HepG2 (cell line): ENCODE data around the gene LUZP2. TPM values are rescaled to one million over a fixed set of nuclear protein-coding genes. Genes with fewer than 3 reads are reported as not detected.

Experiments
- ATAC-seq: fragments of 200-7000 bp; cut with Tn5 transposase; 3 replicates; pipeline ENCODE4 v1.9.1; 2020; ENCODE audit warnings: mild to moderate bottlenecking, moderate library complexity
- BruUV-seq: library from RNA; stranded (reverse); fragments of 400-500 nt; replicated peaks from 2 replicates; lab custom pipeline; 2021; lab: Mats Ljungman, UMichigan
- CTCF ChIA-PET: fragments of 300-600 bp; formaldehyde crosslinking; extraction: SDS; loops from one replicate; lab custom pipeline; 2021; ENCODE audit warnings: low total read pairs, inconsistent platforms, low intra/inter-chr PET ratio; lab: Yijun Ruan, JAX
- POLR2A ChIA-PET: fragments of 350-600 bp; sonication (Branson Sonifier 250); formaldehyde crosslinking; loops from one replicate; lab custom pipeline; 2020; ENCODE audit warnings: antibody characterized with exemption, inconsistent platforms; lab: Yijun Ruan, JAX
- DNase-seq: peaks from one replicate; pipeline ENCODE4 v3.0.0-alpha.2; 2015; ENCODE audit warnings: low spot score
- FAIRE-seq: peaks from 3 replicates; lab custom pipeline; 2011; peaks lifted over from hg19 to GRCh38; lab: Jason Lieb, UNC
- H2AFZ ChIP-seq: one replicate; pipeline ENCODE4 v1.6.1; 2011; ENCODE audit warnings: low read length, inconsistent platforms
- H3K27ac ChIP-seq: fragments of 300-600 bp; 3 replicates; pipeline ENCODE4 v1.8.0; 2011; ENCODE audit warnings: mixed run types, mild to moderate bottlenecking, mixed read lengths, low read length, inconsistent platforms; ENCODE audit not compliant: insufficient read depth; ENCODE audit errors: extremely low read length
- H3K27me3 ChIP-seq, 2 experiments: fragments of 200-600 bp in 1 of 2; 2 replicates in 1 of 2; 3 replicates in 1 of 2; pipeline versions ENCODE4 v1.6.0 to v1.8.0; 2011; ENCODE audit warnings: low read length in 2 of 2, mild to moderate bottlenecking in 2 of 2, moderate library complexity in 2 of 2, inconsistent platforms in 1 of 2; ENCODE audit not compliant: insufficient read depth in 2 of 2, control insufficient read depth in 1 of 2
- H3K36me3 ChIP-seq, 2 experiments: fragments of 200-600 bp in 1 of 2; replicated peaks in 1 of 2; 2 replicates in 1 of 2; 3 replicates in 1 of 2; pipeline versions ENCODE4 v1.5.1 to v1.8.0; 2011; ENCODE audit warnings: low read length in 2 of 2, inconsistent platforms in 1 of 2; ENCODE audit not compliant: insufficient read depth in 2 of 2, control insufficient read depth in 1 of 2
- H3K4me1 ChIP-seq: 2 replicates; pipeline ENCODE4 v1.5.1; 2012; ENCODE audit warnings: low read length, inconsistent platforms; ENCODE audit not compliant: insufficient read depth
- H3K4me2 ChIP-seq: 2 replicates; pipeline ENCODE4 v1.6.0; 2011; ENCODE audit warnings: low read depth, low read length, inconsistent platforms
- H3K4me3 ChIP-seq, 3 experiments: fragments of 200-600 bp in 1 of 3; sonication (generic), shearing (Covaris generic) in 1 of 3; replicated peaks in 1 of 3; 2 replicates each; pipeline ENCODE4 v1.5.1; 2011 to 2016; ENCODE audit warnings: low read length in 3 of 3, inconsistent platforms in 2 of 3, low read depth in 2 of 3, mild to moderate bottlenecking in 2 of 3, control low read depth in 1 of 3, mixed read lengths in 1 of 3; ENCODE audit not compliant: insufficient read depth in 1 of 3
- H3K79me2 ChIP-seq: one replicate; pipeline ENCODE4 v1.6.1; 2011; ENCODE audit warnings: low read length, inconsistent platforms; ENCODE audit not compliant: insufficient read depth
- H3K9ac ChIP-seq: 2 replicates; pipeline ENCODE4 v1.6.0; 2011; ENCODE audit warnings: mild to moderate bottlenecking, low read depth, low read length, inconsistent platforms; ENCODE audit not compliant: insufficient read depth
- H3K9me3 ChIP-seq: 2 replicates; pipeline ENCODE4 v1.5.1; 2012; ENCODE audit warnings: mild to moderate bottlenecking, low read length
- H4K20me1 ChIP-seq: 2 replicates; pipeline ENCODE4 v1.6.0; 2011; ENCODE audit warnings: inconsistent platforms, mild to moderate bottlenecking, low read length, moderate library complexity; ENCODE audit not compliant: insufficient read depth
- ADNP ChIP-seq: sonication (generic); formaldehyde crosslinking; IDR thresholded peaks from 2 replicates; pipeline ENCODE4 v1.4.0; 2020; ENCODE audit warnings: missing genetic modification reagents
- GABPA ChIP-seq, 2 experiments: IDR thresholded peaks; 2 replicates each; pipeline ENCODE4 v1.6.1; 2011 to 2016; ENCODE audit warnings: low read depth in 2 of 2, low read length in 1 of 2, missing biosample characterization in 1 of 2, missing genetic modification characterization in 1 of 2
- PLSCR1 ChIP-seq: sonication (generic); formaldehyde crosslinking; IDR thresholded peaks from 2 replicates; pipeline ENCODE4 v1.5.0; 2020; ENCODE audit warnings: missing genetic modification reagents, mild to moderate bottlenecking, borderline replicate concordance
- RXRB ChIP-seq: IDR thresholded peaks from 2 replicates; pipeline ENCODE4 v1.6.1; 2016; ENCODE audit warnings: borderline replicate concordance, missing genetic modification reagents, missing compliant biosample characterization
- SATB2 ChIP-seq: sonication (generic); formaldehyde crosslinking; IDR thresholded peaks from 2 replicates; pipeline ENCODE4 v1.5.0; 2020; ENCODE audit warnings: missing genetic modification reagents
- SRF ChIP-seq: IDR thresholded peaks from 2 replicates; pipeline ENCODE4 v1.6.1; 2011; ENCODE audit warnings: mild to moderate bottlenecking, low read depth, low read length, moderate library complexity
- ZNF614 ChIP-seq: IDR thresholded peaks from 2 replicates; pipeline ENCODE4 v1.6.1; 2018; ENCODE audit warnings: missing biosample characterization, missing genetic modification reagents, inconsistent platforms, borderline replicate concordance
- ZNF773 ChIP-seq: sonication (generic); formaldehyde crosslinking; IDR thresholded peaks from 2 replicates; pipeline ENCODE4 v1.4.0; 2020; ENCODE audit warnings: missing genetic modification reagents, borderline replicate concordance
- ZNF83 ChIP-seq: sonication (generic); formaldehyde crosslinking; IDR thresholded peaks from 2 replicates; pipeline ENCODE4 v1.4.0; 2020; ENCODE audit warnings: missing genetic modification reagents, mild to moderate bottlenecking, borderline replicate concordance
- WGBS: methylation state at CpG from one replicate; pipeline ENCODE4 v1.1.6; 2017; ENCODE audit warnings: low lambda C conversion rate; 5-methylcytosine and 5-hydroxymethylcytosine counted together
- in situ Hi-C: cut with HindIII; loops from 2 replicates; pipeline ENCODE4 v1.10.0; 2017; ENCODE audit warnings: low pct_unique_long_range_greater_than_20kb; ENCODE audit not compliant: extremely low pct_ligation_motif_present
- intact Hi-C: fragments of 100-400 bp; cut with micrococcal nuclease; formaldehyde crosslinking; loops from one replicate; pipeline ENCODE4 v1.10.0; 2022; ENCODE audit not compliant: unreplicated experiment
- polyA plus RNA-seq, 8 experiments: library from polyadenylated mRNA; depleted of rRNA in 3 of 8; stranded (reverse) in 7 of 8; unstranded in 1 of 8; fragments of >200 nt; fragmentation: Illumina TruSeq in 4 of 8; extraction: Trizol in 4 of 8; gene quantifications; 2 replicates each; pipeline versions ENCODE4 v1.2.1 to v1.2.3, GENCODE V29; 2011 to 2016; ENCODE audit warnings: low read depth in 4 of 8, missing spikeins in 1 of 8, mixed read lengths in 1 of 8; ENCODE audit not compliant: insufficient read depth in 1 of 8
- total RNA-seq, 5 experiments: library from RNA; depleted of rRNA; stranded (reverse); fragments of >200 nt; fragmentation: Illumina TruSeq; extraction: Trizol; gene quantifications; 2 replicates each; pipeline ENCODE4 v1.2.3, GENCODE V29; 2016; ENCODE audit warnings: low read depth in 1 of 5
- TF ChIP-seq, protein P1 (sequence below): sonication (generic); formaldehyde crosslinking; IDR thresholded peaks from 2 replicates; pipeline ENCODE4 v1.5.0; 2020; ENCODE audit warnings: mild to moderate bottlenecking, missing genetic modification reagents, borderline replicate concordance
- TF ChIP-seq, protein P2 (sequence below): sonication (generic); formaldehyde crosslinking; conservative IDR thresholded peaks from 2 replicates; pipeline ENCODE4 v1.8.0; 2022; ENCODE audit warnings: missing genetic modification reagents

LUZP2 gene
- total and polyA plus RNA-seq, 2 of the 13 experiments (the other 11 are each of a cell fraction or from before 2014, with no cell fraction given) = not detected

DNA sequence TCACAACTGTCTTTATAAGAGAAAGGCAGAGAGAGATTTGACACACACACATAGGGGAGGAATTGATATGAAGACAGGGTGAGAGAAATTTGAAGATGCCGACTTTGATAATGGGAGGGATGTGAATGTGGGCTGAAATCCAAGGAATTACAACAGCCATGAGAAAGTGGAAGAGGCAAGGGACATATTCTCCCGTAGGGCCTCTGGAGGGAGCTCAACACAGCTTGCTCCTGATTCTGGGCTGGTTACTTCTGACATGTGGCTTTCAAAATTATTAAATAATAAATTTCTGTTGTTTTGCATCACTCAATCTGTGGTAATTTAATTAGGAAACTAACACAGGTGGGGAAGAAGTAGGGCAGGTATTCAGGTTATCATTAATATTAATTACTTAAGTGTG lies 282.9 kb downstream of the LUZP2 start:
- DNase-seq (no peak), FAIRE-seq (no peak), ATAC-seq (no peak)
- Histone ChIP-seq H3K4me3 (no peak overlapping the region), H3K27ac (no peak overlapping the region), H3K4me1 (no peaks in the 10 kb centered on the region), H3K27me3 (no peaks in the 10 kb centered on the region; a peak in 1 of 5 replicates), H3K9me3 (no peaks in the 10 kb centered on the region), H3K9ac (no peak overlapping the region), H3K36me3 (no peaks in the 10 kb centered on the region), H4K20me1 (no peaks in the 10 kb centered on the region), H3K79me2 (no peaks in the 10 kb centered on the region), H3K4me2 (no peak overlapping the region), H2AFZ (no peak overlapping the region)
- ChIA-PET CTCF (no interaction called here), POLR2A (no interaction called here)
- intact Hi-C loops = no loop called here
- WGBS = 0% methylated on average over 2 of the region's 2 CpGs
- in situ Hi-C loops = no loop called here
- TF ChIP-seq RXRB (CRISPR knock-in tag) (no peak), SATB2 (no peak), GABPA (IDR thresholded peaks at IDR 0.05; ENCODE audit: low read depth, low read length) (no peak), GABPA (CRISPR knock-in tag; IDR thresholded peaks at IDR 0.05; ENCODE audit: low read depth) (no peak), ADNP (no peak), ZNF614 (CRISPR knock-in tag) (no peak), PLSCR1 (no peak), ZNF773 (no peak), ZNF83 (no peak), SRF (no peak)
- TF ChIP-seq, protein P1, sequence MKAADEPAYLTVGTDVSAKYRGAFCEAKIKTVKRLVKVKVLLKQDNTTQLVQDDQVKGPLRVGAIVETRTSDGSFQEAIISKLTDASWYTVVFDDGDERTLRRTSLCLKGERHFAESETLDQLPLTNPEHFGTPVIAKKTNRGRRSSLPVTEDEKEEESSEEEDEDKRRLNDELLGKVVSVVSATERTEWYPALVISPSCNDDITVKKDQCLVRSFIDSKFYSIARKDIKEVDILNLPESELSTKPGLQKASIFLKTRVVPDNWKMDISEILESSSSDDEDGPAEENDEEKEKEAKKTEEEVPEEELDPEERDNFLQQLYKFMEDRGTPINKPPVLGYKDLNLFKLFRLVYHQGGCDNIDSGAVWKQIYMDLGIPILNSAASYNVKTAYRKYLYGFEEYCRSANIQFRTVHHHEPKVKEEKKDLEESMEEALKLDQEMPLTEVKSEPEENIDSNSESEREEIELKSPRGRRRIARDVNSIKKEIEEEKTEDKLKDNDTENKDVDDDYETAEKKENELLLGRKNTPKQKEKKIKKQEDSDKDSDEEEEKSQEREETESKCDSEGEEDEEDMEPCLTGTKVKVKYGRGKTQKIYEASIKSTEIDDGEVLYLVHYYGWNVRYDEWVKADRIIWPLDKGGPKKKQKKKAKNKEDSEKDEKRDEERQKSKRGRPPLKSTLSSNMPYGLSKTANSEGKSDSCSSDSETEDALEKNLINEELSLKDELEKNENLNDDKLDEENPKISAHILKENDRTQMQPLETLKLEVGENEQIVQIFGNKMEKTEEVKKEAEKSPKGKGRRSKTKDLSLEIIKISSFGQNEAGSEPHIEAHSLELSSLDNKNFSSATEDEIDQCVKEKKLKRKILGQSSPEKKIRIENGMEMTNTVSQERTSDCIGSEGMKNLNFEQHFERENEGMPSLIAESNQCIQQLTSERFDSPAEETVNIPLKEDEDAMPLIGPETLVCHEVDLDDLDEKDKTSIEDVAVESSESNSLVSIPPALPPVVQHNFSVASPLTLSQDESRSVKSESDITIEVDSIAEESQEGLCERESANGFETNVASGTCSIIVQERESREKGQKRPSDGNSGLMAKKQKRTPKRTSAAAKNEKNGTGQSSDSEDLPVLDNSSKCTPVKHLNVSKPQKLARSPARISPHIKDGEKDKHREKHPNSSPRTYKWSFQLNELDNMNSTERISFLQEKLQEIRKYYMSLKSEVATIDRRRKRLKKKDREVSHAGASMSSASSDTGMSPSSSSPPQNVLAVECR (CRISPR knock-in tag) = no peak
- TF ChIP-seq, protein P2, sequence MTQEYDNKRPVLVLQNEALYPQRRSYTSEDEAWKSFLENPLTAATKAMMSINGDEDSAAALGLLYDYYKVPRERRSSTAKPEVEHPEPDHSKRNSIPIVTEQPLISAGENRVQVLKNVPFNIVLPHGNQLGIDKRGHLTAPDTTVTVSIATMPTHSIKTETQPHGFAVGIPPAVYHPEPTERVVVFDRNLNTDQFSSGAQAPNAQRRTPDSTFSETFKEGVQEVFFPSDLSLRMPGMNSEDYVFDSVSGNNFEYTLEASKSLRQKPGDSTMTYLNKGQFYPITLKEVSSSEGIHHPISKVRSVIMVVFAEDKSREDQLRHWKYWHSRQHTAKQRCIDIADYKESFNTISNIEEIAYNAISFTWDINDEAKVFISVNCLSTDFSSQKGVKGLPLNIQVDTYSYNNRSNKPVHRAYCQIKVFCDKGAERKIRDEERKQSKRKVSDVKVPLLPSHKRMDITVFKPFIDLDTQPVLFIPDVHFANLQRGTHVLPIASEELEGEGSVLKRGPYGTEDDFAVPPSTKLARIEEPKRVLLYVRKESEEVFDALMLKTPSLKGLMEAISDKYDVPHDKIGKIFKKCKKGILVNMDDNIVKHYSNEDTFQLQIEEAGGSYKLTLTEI (CRISPR knock-in tag) = no peak
- no TSS peak for BruUV-seq
